Fibroblast of mammary gland (primary cell): ENCODE measurements around the gene C1QB.

Experiments used
- DNase-seq: peaks from one replicate; pipeline ENCODE4 v3.0.0-alpha.2; 2010; ENCODE audit warnings: low read depth
- H3K4me3 ChIP-seq: 2 replicates; pipeline ENCODE4 v1.5.1; 2011; ENCODE audit warnings: low read depth, mild to moderate bottlenecking, low read length, moderate library complexity; ENCODE audit not compliant: control insufficient read depth
- CTCF ChIP-seq: conservative IDR thresholded peaks from 2 replicates; pipeline ENCODE4 v1.5.1; 2011; ENCODE audit warnings: low read depth, low read length, inconsistent platforms; ENCODE audit not compliant: control insufficient read depth, insufficient read depth

Gene C1QB

GRCh38 chr1:22677931-22678896 is 25.2 kb downstream of the C1QB start:
- DNase-seq, result no peak
- TF ChIP-seq CTCF, result no peak
- H3K4me3 ChIP-seq, result no peak overlapping the region

- no peak for TF ChIP-seq CTCF
- no peak for DNase-seq
- no peak overlapping the region for H3K4me3 ChIP-seq
Measured at GRCh38 chr1:22680726-22681125, 27.7 kb downstream of the C1QB start.

DNA sequence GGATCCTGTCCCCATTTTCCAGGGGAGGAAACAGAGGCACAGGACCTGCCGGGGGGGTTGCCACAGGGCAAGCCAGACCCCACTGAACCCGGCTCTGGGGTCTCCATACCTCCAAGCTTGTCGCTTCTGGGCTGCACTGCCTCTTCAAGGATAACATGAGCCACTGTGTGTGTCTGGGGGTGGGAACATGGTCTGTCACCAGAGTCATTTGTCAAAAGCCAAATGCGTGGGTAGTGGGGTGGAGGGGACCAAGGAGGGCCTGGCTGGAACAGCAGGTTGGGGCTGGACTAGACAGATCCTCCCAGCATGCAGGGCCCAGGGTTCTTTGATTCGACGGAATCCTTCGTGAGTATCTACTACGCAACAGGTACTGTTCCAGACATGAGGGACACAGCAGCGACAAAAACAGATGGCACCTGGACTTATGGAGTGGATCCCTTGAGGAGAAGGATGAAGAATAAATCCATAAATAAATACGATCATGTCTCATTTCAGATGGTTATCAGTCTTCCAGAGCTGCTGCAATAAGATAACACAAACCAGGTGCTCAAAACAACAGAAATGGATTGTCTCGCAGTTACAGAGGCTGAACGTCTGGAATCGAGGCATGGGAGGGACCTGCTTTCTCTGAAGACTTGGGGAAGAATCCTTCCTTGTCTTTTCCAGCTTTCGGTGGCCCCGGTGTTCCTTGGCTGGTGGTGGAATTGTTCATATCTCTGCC is 28.7 kb downstream of the C1QB start:
- DNase-seq, result no peak
- H3K4me3 ChIP-seq, result no peak overlapping the region
- TF ChIP-seq CTCF, result no peak

GRCh38 chr1:22683547-22683946 is 30.5 kb downstream of the C1QB start:
- no peak for DNase-seq
- no peak overlapping the region for H3K4me3 ChIP-seq
- TF ChIP-seq CTCF, result no peak

- H3K4me3 ChIP-seq, result no peak overlapping the region
- TF ChIP-seq CTCF, result no peak
- no peak for DNase-seq
Measured at GRCh38 chr1:22685591-22686059, 32.6 kb downstream of the C1QB start.

DNA sequence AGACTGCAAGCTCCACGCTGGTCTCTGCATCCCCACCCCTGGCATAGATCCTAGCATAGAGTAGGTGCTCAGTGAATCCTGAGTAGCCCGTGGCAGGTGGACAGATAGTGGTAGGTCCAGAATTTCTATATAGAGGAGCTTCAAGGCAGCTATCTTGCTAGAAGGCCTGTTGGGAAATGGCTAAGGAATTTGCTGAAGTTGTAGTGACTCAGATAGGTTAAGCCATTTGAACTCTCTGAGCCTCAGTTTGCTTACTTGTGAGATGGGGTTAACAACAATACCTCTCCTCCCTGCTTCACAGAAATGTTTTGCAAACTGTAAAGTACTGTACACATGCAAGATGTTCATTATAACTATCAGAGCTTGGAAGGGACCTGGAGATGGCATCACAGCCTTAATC is 34.2 kb downstream of the C1QB start:
- no peak for TF ChIP-seq CTCF
- no peak overlapping the region for H3K4me3 ChIP-seq
- DNase-seq, result no peak
